WTC11 (cell line): ENCODE results near the gene PCP2. TPM values are rescaled to one million over a fixed set of nuclear protein-coding genes. Genes with fewer than 3 reads are reported as not detected.

Experiments
- ATAC-seq: fragments of 200-7000 bp; cut with Tn5 transposase; 2 replicates; pipeline ENCODE4 v1.10.0; 2021; ENCODE audit warnings: mild to moderate bottlenecking, moderate library complexity
- CTCF ChIA-PET: fragments of 300-600 bp; sonication (Branson Sonifier 250); formaldehyde crosslinking; loops from one replicate; lab custom pipeline; 2021; ENCODE audit warnings: antibody characterized with exemption; lab: Charles Lee
- POLR2A ChIA-PET: fragments of 350-600 bp; sonication (Branson Sonifier 250); formaldehyde crosslinking; loops from one replicate; lab custom pipeline; 2021; ENCODE audit warnings: antibody characterized with exemption; lab: Charles Lee
- DNase-seq: peaks from one replicate; pipeline ENCODE4 v3.0.0; 2021; ENCODE audit warnings: low spot score
- H3K27ac Mint-ChIP-seq: 2 replicates; pipeline ENCODE4 v1.8.0; 2021; ENCODE audit warnings: mixed read lengths
- H3K27me3 Mint-ChIP-seq: 2 replicates; pipeline ENCODE4 v1.8.0; 2021; ENCODE audit warnings: low read depth, mild to moderate bottlenecking, moderate library complexity, mixed read lengths
- H3K36me3 Mint-ChIP-seq: 2 replicates; pipeline ENCODE4 v1.8.0; 2021; ENCODE audit warnings: mixed read lengths
- H3K4me1 Mint-ChIP-seq: 2 replicates; pipeline ENCODE4 v1.8.0; 2022; ENCODE audit warnings: mixed read lengths
- H3K4me3 Mint-ChIP-seq: 2 replicates; pipeline ENCODE4 v1.8.0; 2021; ENCODE audit warnings: mild to moderate bottlenecking, moderate library complexity, mixed read lengths
- H3K9me3 Mint-ChIP-seq: 2 replicates; pipeline ENCODE4 v1.8.0; 2021; ENCODE audit warnings: mixed read lengths
- AFF4 ChIP-seq: sonication (generic); formaldehyde crosslinking; IDR thresholded peaks from 2 replicates; pipeline ENCODE4 v1.8.1; 2023; ENCODE audit warnings: mild to moderate bottlenecking, missing genetic modification reagents, borderline replicate concordance
- ATF1 ChIP-seq: sonication (generic); formaldehyde crosslinking; IDR thresholded peaks from 2 replicates; pipeline ENCODE4 v1.8.1; 2023; ENCODE audit warnings: mild to moderate bottlenecking, moderate library complexity, missing genetic modification reagents
- ATF6 ChIP-seq: sonication (generic); formaldehyde crosslinking; IDR thresholded peaks from 2 replicates; pipeline ENCODE4 v1.8.1; 2023; ENCODE audit warnings: mild to moderate bottlenecking, missing genetic modification reagents
- CREM ChIP-seq: sonication (generic); formaldehyde crosslinking; IDR thresholded peaks from 2 replicates; pipeline ENCODE4 v1.8.1; 2022; ENCODE audit warnings: mild to moderate bottlenecking, missing genetic modification reagents, moderate library complexity
- FOXP1 ChIP-seq: sonication (generic); formaldehyde crosslinking; IDR thresholded peaks from 2 replicates; pipeline ENCODE4 v1.8.0; 2022; ENCODE audit warnings: missing genetic modification reagents, mild to moderate bottlenecking, moderate library complexity, borderline replicate concordance
- GABPB1 ChIP-seq: sonication (generic); formaldehyde crosslinking; IDR thresholded peaks from 2 replicates; pipeline ENCODE4 v1.8.1; 2023; ENCODE audit warnings: mild to moderate bottlenecking, missing genetic modification reagents
- JAZF1 ChIP-seq: fragments of 250-450 bp; sonication (Bioruptor Pico); IDR thresholded peaks from 2 replicates; pipeline ENCODE4 v1.9.0; 2021; ENCODE audit warnings: moderate library complexity, mild to moderate bottlenecking, inconsistent platforms
- MYBL2 ChIP-seq: sonication (generic); formaldehyde crosslinking; IDR thresholded peaks from 2 replicates; pipeline ENCODE4 v1.8.1; 2023; ENCODE audit warnings: mild to moderate bottlenecking, moderate library complexity, missing genetic modification reagents
- PREB ChIP-seq: sonication (generic); formaldehyde crosslinking; IDR thresholded peaks from 2 replicates; pipeline ENCODE4 v1.8.1; 2022; ENCODE audit warnings: mild to moderate bottlenecking, missing genetic modification reagents, moderate library complexity, borderline replicate concordance
- SOX15 ChIP-seq: fragments of 250-450 bp; sonication (Bioruptor Pico); IDR thresholded peaks from 2 replicates; pipeline ENCODE4 v1.9.0; 2021; ENCODE audit warnings: mild to moderate bottlenecking
- SP1 ChIP-seq: sonication (generic); formaldehyde crosslinking; conservative IDR thresholded peaks from 2 replicates; pipeline ENCODE4 v1.8.1; 2022; ENCODE audit warnings: missing genetic modification reagents
- TEAD1 ChIP-seq: sonication (generic); formaldehyde crosslinking; IDR thresholded peaks from 2 replicates; pipeline ENCODE4 v1.8.0; 2022; ENCODE audit warnings: mild to moderate bottlenecking, missing genetic modification reagents
- ZBTB21 ChIP-seq: sonication (generic); formaldehyde crosslinking; IDR thresholded peaks from 2 replicates; pipeline ENCODE4 v1.8.1; 2023; ENCODE audit warnings: mild to moderate bottlenecking, missing genetic modification reagents, borderline replicate concordance
- ZNF138 ChIP-seq: sonication (generic); formaldehyde crosslinking; conservative IDR thresholded peaks from 2 replicates; pipeline ENCODE4 v1.8.1; 2022; ENCODE audit warnings: mild to moderate bottlenecking, moderate library complexity, missing genetic modification reagents
- ZNF219 ChIP-seq: sonication (generic); formaldehyde crosslinking; IDR thresholded peaks from 2 replicates; pipeline ENCODE4 v1.8.0; 2023; ENCODE audit warnings: missing genetic modification reagents, mild to moderate bottlenecking, borderline replicate concordance
- ZNF232 ChIP-seq: sonication (generic); formaldehyde crosslinking; IDR thresholded peaks from 2 replicates; pipeline ENCODE4 v1.8.0; 2022; ENCODE audit warnings: mild to moderate bottlenecking, missing genetic modification reagents
- ZNF263 ChIP-seq: sonication (generic); formaldehyde crosslinking; IDR thresholded peaks from 2 replicates; pipeline ENCODE4 v1.8.1; 2022; ENCODE audit warnings: low read depth, mild to moderate bottlenecking, moderate library complexity, missing genetic modification reagents
- ZNF396 ChIP-seq: fragments of 250-450 bp; sonication (Bioruptor Pico); IDR thresholded peaks from 2 replicates; pipeline ENCODE4 v1.8.0; 2021; ENCODE audit warnings: mild to moderate bottlenecking, moderate library complexity, borderline replicate concordance
- total RNA-seq: library from RNA; stranded (reverse); gene quantifications from 3 replicates; pipeline ENCODE4 v1.2.3, GENCODE V29; 2021
- TF ChIP-seq, protein P1 (sequence below): sonication (generic); formaldehyde crosslinking; IDR thresholded peaks from 2 replicates; pipeline ENCODE4 v1.8.1; 2022; ENCODE audit warnings: mild to moderate bottlenecking, moderate library complexity, missing genetic modification reagents
- TF ChIP-seq, protein P2 (sequence below): fragments of 200-600 bp; IDR thresholded peaks from 2 replicates; pipeline ENCODE4 v1.8.0; 2022; ENCODE audit warnings: antibody characterized with exemption
- TF ChIP-seq, protein P3 (sequence below): sonication (generic); formaldehyde crosslinking; IDR thresholded peaks from 2 replicates; pipeline ENCODE4 v1.8.0; 2022; ENCODE audit warnings: mild to moderate bottlenecking, missing genetic modification reagents

PCP2 gene
- total RNA-seq, 1 experiment from 2014 or later = 0.48 TPM

DNA sequence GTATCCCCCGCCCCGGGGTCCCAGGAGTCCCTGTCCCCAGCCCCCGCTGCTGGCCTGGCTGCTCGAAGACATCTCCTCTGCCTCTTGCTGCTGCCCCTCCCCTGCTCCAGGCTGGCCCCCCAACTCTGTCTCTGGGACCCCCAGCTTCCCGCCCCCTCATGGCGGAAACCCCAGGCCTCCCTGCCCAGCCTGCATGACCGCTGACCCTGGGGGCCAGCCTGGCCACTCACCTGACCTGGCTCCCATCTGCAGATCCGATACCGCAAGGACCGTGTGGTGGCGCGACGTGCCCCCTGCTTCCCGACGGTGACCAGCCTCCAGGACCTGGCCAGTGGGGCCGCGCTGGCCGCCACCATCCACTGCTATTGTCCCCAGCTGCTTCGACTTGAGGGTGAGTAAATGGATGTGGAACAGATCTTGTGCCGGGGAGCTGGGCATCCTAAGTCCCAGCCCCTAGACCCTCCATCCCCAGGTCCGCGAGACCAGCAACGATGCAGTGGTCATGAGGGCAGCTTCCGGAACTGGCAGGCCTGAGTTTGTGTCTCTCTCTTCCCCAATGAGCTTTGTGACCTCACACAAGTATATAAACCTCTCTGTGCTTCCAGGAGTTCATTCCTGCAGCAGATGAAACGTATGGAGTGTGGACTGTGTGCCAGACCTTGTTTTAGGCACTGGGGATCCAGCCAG is 25.5 kb downstream of the PCP2 start (continued):
- TF ChIP-seq AFF4 = no peak
- no peak for TF ChIP-seq SP1 (CRISPR knock-in tag)
- no peak for TF ChIP-seq FOXP1
- TF ChIP-seq, protein P1, sequence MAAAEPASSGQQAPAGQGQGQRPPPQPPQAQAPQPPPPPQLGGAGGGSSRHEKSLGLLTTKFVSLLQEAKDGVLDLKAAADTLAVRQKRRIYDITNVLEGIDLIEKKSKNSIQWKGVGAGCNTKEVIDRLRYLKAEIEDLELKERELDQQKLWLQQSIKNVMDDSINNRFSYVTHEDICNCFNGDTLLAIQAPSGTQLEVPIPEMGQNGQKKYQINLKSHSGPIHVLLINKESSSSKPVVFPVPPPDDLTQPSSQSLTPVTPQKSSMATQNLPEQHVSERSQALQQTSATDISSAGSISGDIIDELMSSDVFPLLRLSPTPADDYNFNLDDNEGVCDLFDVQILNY (CRISPR knock-in tag) = no peak
- TF ChIP-seq MYBL2 (CRISPR knock-in tag) = no peak
- TF ChIP-seq ZNF232 (CRISPR knock-in tag) = no peak
- TF ChIP-seq, protein P2, sequence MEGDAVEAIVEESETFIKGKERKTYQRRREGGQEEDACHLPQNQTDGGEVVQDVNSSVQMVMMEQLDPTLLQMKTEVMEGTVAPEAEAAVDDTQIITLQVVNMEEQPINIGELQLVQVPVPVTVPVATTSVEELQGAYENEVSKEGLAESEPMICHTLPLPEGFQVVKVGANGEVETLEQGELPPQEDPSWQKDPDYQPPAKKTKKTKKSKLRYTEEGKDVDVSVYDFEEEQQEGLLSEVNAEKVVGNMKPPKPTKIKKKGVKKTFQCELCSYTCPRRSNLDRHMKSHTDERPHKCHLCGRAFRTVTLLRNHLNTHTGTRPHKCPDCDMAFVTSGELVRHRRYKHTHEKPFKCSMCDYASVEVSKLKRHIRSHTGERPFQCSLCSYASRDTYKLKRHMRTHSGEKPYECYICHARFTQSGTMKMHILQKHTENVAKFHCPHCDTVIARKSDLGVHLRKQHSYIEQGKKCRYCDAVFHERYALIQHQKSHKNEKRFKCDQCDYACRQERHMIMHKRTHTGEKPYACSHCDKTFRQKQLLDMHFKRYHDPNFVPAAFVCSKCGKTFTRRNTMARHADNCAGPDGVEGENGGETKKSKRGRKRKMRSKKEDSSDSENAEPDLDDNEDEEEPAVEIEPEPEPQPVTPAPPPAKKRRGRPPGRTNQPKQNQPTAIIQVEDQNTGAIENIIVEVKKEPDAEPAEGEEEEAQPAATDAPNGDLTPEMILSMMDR = no peak

GRCh38 chr19:7607212-7607873 is 26.2 kb downstream of the PCP2 start:
- Mint-ChIP-seq H3K4me3 (no peak overlapping the region), H3K27me3 (no peaks in the 10 kb centered on the region), H3K4me1 (peaks cover 6% of the 10 kb centered on the region), H3K36me3 (peaks cover 10% of the 10 kb centered on the region), H3K9me3 (no peaks in the 10 kb centered on the region), H3K27ac (no peak overlapping the region)
- ChIA-PET POLR2A (no interaction called here), CTCF (interaction anchor here (3.2 kb wide), 1 partner anchor 39 kb away, joined by 11 read pairs; no protein-coding TSS in a partner anchor)
- ATAC-seq = no peak
- DNase-seq = no peak
- no peak for TF ChIP-seq GABPB1 (CRISPR knock-in tag)
- no peak for TF ChIP-seq ATF6
- TF ChIP-seq, protein P3, sequence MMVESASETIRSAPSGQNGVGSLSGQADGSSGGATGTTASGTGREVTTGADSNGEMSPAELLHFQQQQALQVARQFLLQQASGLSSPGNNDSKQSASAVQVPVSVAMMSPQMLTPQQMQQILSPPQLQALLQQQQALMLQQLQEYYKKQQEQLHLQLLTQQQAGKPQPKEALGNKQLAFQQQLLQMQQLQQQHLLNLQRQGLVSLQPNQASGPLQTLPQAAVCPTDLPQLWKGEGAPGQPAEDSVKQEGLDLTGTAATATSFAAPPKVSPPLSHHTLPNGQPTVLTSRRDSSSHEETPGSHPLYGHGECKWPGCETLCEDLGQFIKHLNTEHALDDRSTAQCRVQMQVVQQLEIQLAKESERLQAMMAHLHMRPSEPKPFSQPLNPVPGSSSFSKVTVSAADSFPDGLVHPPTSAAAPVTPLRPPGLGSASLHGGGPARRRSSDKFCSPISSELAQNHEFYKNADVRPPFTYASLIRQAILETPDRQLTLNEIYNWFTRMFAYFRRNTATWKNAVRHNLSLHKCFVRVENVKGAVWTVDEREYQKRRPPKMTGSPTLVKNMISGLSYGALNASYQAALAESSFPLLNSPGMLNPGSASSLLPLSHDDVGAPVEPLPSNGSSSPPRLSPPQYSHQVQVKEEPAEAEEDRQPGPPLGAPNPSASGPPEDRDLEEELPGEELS = no peak
- TF ChIP-seq JAZF1 (CRISPR knock-in tag) = no peak
- TF ChIP-seq SOX15 = no peak
- no peak for TF ChIP-seq ZNF219
- no peak for TF ChIP-seq PREB (CRISPR knock-in tag)
- TF ChIP-seq TEAD1 = no peak
- TF ChIP-seq ATF1 (CRISPR knock-in tag) = no peak
- no peak for TF ChIP-seq ZNF263
- TF ChIP-seq FOXP1 = no peak
- no peak for TF ChIP-seq CREM (CRISPR knock-in tag)
- no peak for TF ChIP-seq ZBTB21 (CRISPR knock-in tag)
- no peak for TF ChIP-seq ZNF138 (CRISPR knock-in tag)
- TF ChIP-seq ZNF396 (CRISPR knock-in tag) = no peak
